Measurements from ENCODE around the gene GPR89B. TPM values are rescaled to one million over a fixed set of nuclear protein-coding genes. Genes with fewer than 3 reads are reported as not detected.
"Not testable (repeated sequence)": the region's sequence is repeated elsewhere in the genome, so short reads cannot be mapped to it uniquely, and the experiment has no call there.

Gene GPR89B
- 24.8 TPM for polyA plus RNA-seq (2013, experiment 1 of 4)
- 28.3 TPM for polyA plus RNA-seq (2013, experiment 2 of 4)
- 19.0 TPM for polyA plus RNA-seq (2013, experiment 3 of 4)
- 24.1 TPM for polyA plus RNA-seq (2013, experiment 4 of 4)

DNA sequence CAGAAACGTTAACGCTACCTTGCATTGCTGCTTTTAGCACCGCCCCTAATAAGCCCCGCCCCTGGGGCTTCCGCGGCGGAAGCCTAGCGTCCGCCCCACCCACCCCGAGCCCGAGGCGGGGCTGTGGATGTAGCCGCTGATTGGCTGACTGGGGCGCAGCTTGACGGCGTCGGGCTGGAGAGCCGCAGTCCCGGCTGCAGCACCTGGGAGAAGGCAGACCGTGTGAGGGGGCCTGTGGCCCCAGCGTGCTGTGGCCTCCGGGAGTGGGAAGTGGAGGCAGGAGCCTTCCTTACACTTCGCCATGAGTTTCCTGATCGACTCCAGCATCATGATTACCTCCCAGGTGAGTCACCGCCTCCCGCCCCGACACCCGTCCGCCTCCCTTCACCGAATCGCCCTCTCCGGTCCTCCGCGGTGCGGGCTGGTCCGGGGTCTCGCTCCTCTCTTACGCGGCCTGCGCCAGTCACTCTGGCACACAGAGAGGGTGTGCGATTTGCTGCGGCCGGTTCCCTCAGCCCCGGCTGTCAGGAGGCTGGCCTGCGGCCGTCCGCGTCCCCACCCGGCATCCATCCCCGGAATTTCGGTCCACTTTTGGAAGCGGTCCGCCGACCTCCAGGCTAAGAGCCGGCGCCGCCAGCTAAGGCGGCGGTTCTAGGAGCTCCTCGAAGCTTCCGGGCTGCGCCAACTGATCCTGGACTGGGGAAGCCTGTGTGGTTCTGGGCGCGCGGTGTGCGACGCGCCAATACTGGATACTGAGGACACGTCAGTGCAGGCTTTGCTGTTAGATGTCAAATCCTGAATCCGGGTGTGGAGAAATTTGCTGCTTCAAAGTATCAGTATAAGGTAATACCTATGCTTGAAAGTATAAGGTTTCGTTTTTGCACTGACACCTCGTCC, at the start of gene GPR89B:
Gene GPR89B, plus strand, starts transcription at position 185 of the 897 bp plus-strand sequence. Its CDS starts 117 bp downstream, at position 302.
- H3K36me3 ChIP-seq (ENCODE audit: control insufficient read depth, insufficient read depth, low read length); H3K9me3 ChIP-seq (ENCODE audit: control insufficient read depth, low read length); H3K27ac ChIP-seq (ENCODE audit: insufficient read depth, low read depth, low read length, poor library complexity, severe bottlenecking); H3K27me3 ChIP-seq (ENCODE audit: control insufficient read depth, insufficient read depth, low read length, poor library complexity, severe bottlenecking); H3K4me1 ChIP-seq (ENCODE audit: control insufficient read depth, insufficient read depth, low read length): not testable (repeated sequence)
- 0 to 1% methylated on average over 44 to 45 of the region's 72 CpGs for WGBS, 2 experiments
- H3K4me3 ChIP-seq (ENCODE audit: insufficient read depth, low read depth, low read length), result peak within 1 kb of the TSS; percentile 56

DNA sequence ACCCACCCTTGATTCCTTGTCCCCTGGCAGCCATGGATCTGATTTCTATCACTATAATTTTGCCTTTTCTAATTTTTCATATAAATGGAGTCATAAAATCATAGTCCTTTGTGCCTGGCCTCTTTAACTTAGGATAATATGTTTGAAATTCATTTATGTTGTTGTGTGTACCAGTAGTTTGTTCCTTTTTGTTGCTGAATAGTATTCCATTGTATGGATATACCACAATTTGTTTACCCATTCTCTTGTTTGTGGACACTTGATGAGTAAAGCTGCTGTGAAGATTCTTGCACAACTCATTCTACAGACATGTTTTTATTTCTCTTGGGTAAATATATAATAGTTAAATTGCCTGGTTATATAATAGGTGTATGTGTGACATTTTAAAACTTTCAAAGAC, 48.3 kb upstream of the GPR89B start:
- no peaks in the 10 kb centered on the region for H3K4me1 ChIP-seq (ENCODE audit: control insufficient read depth, insufficient read depth, low read length)
- no peaks in the 10 kb centered on the region for H3K36me3 ChIP-seq (ENCODE audit: control insufficient read depth, insufficient read depth, low read length)
- no peaks in the 10 kb centered on the region for H3K27me3 ChIP-seq (ENCODE audit: control insufficient read depth, insufficient read depth, low read length, poor library complexity, severe bottlenecking)
- H3K4me3 ChIP-seq (ENCODE audit: insufficient read depth, low read depth, low read length), result no peak overlapping the region
- peaks cover 3% of the 10 kb centered on the region for H3K9me3 ChIP-seq (ENCODE audit: control insufficient read depth, low read length)
- no peak overlapping the region for H3K27ac ChIP-seq (ENCODE audit: insufficient read depth, low read depth, low read length, poor library complexity, severe bottlenecking)

DNA sequence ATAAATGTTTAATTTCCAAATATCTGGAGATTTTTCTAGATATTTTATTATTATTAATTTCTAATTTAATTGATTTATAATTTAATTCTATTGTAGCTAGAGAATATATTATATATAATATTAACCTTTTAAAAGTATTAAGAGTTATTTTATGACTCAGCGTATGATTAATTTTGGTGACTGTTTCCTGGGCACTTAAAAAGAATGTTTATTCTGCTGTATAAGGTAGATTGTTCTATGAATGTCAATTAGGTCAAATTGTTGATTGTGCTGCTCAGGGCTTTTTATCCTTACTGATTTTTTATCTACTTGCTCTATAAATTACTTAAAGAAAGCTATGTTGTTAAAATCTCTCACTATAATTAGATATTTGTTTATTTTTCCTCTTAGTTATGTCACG, 45.7 kb upstream of the GPR89B start:
- Histone ChIP-seq H3K27me3 (ENCODE audit: control insufficient read depth, insufficient read depth, low read length, poor library complexity, severe bottlenecking) (no peaks in the 10 kb centered on the region), H3K4me3 (ENCODE audit: insufficient read depth, low read depth, low read length) (no peak overlapping the region), H3K9me3 (ENCODE audit: control insufficient read depth, low read length) (peaks cover 3% of the 10 kb centered on the region), H3K27ac (ENCODE audit: insufficient read depth, low read depth, low read length, poor library complexity, severe bottlenecking) (no peak overlapping the region), H3K4me1 (ENCODE audit: control insufficient read depth, insufficient read depth, low read length) (no peaks in the 10 kb centered on the region), H3K36me3 (ENCODE audit: control insufficient read depth, insufficient read depth, low read length) (no peaks in the 10 kb centered on the region)
- WGBS, 2 experiments, result 100% methylated on average over 1 of the region's 2 CpGs

DNA sequence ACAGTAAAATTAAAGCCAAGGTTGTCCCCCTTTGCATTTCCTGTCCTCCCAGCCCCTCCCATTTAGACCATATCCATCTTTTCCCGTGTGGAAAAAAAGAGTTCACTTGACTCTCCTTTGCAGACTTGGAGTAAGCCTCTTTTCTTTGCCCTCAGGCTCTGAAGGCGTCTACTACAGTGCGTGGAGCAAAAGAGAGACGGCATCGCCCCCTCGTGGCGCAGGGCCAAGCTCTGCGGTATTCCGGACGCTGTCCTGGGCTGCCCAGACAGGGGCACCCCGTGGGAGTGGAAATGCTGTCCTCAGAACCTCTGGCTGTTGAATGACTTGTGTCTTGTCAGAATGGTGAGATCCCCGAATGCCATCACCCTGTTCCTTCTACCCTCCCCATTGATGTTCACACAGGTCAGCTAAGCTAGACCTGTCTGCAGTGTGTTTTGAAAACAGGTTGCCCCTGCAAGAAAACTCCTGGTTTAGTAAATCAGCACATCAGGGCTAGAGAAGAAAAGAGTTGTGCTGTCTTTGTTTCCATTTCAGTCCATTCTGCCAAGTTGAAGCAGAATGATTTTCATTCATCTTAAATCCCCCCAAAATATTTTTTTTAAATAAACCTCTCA, 37.9 kb upstream of the GPR89B start:
- Histone ChIP-seq H3K9me3 (ENCODE audit: control insufficient read depth, low read length) (no peaks in the 10 kb centered on the region), H3K27me3 (ENCODE audit: control insufficient read depth, insufficient read depth, low read length, poor library complexity, severe bottlenecking) (no peaks in the 10 kb centered on the region), H3K36me3 (ENCODE audit: control insufficient read depth, insufficient read depth, low read length) (no peaks in the 10 kb centered on the region), H3K4me1 (ENCODE audit: control insufficient read depth, insufficient read depth, low read length) (peaks cover 5% of the 10 kb centered on the region), H3K4me3 (ENCODE audit: insufficient read depth, low read depth, low read length) (no peak overlapping the region), H3K27ac (ENCODE audit: insufficient read depth, low read depth, low read length, poor library complexity, severe bottlenecking) (no peak overlapping the region)
- 5 to 6% methylated on average over 12 of the region's 12 CpGs for WGBS, 2 experiments

DNA sequence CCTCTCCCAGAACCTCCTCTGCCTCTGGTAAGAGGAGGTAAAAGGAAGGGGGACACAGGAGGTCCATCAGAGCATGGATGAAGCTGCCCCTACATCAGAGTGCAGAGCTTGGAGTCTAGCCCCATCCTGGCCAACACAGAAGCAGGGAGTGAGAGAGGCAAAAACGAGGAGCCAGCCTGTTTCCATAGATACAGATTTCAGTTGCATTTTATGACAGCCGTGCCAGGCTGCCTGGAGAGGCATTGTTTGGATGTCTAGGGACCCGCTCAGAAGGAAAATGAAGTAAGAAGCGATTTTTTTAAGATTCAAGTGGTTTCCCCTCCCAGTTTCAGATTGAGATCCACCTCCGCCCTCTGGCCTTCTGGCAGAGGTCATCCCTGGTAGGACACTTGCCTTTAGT, 37.1 kb upstream of the GPR89B start:
- Histone ChIP-seq H3K4me1 (ENCODE audit: control insufficient read depth, insufficient read depth, low read length) (peaks cover 5% of the 10 kb centered on the region), H3K4me3 (ENCODE audit: insufficient read depth, low read depth, low read length) (no peak overlapping the region), H3K27me3 (ENCODE audit: control insufficient read depth, insufficient read depth, low read length, poor library complexity, severe bottlenecking) (no peaks in the 10 kb centered on the region), H3K36me3 (ENCODE audit: control insufficient read depth, insufficient read depth, low read length) (no peaks in the 10 kb centered on the region), H3K9me3 (ENCODE audit: control insufficient read depth, low read length) (no peaks in the 10 kb centered on the region), H3K27ac (ENCODE audit: insufficient read depth, low read depth, low read length, poor library complexity, severe bottlenecking) (no peak overlapping the region)
- 88 to 91% methylated on average over 5 of the region's 5 CpGs for WGBS, 2 experiments

DNA sequence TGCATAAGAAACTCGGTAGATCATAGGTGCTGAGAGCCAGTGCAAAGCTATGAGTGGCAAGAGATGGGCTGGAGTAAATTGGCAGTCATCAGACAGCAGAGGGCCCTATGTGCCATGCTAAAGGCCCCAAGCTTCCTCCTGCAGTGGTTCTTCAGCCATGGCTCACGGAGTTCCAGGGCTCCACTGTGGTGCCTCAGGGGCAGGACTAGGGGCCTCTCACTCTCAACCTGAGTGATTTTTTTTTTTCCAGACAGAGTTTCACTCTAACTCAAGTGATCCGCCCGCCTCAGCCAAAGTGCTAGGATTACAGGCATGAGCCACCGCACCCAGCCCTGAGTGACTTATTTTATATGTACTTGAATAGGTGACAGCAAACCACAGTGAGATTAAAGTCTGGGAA, 36.0 kb upstream of the GPR89B start:
- no peaks in the 10 kb centered on the region for H3K36me3 ChIP-seq (ENCODE audit: control insufficient read depth, insufficient read depth, low read length)
- H3K4me1 ChIP-seq (ENCODE audit: control insufficient read depth, insufficient read depth, low read length), result peaks cover 5% of the 10 kb centered on the region
- WGBS, 2 experiments, result 77 to 82% methylated on average over 5 of the region's 5 CpGs
- no peaks in the 10 kb centered on the region for H3K27me3 ChIP-seq (ENCODE audit: control insufficient read depth, insufficient read depth, low read length, poor library complexity, severe bottlenecking)
- H3K4me3 ChIP-seq (ENCODE audit: insufficient read depth, low read depth, low read length), result no peak overlapping the region
- no peaks in the 10 kb centered on the region for H3K9me3 ChIP-seq (ENCODE audit: control insufficient read depth, low read length)
- no peak overlapping the region for H3K27ac ChIP-seq (ENCODE audit: insufficient read depth, low read depth, low read length, poor library complexity, severe bottlenecking)

DNA sequence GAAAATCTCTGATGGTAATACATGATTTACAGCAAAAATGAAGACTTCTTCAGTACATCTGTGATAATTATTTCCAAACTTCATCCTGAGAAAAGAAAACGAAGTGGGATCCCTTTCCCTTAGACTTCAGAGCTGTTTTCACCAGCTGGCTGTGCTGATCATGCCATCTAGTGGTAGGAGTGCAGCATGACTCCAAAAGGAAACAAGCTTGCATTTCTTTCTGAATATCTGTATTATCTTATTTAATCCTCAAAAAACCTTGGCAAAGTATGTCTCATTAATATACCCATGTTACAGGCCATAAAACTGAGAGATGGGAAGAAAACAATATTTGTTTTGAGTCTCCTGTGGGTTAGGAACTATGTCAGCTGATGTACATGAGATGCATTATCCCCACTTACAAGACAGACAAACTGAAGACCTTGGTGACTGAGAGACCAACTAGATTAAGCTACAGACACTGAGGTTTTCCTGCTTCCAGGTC, 35.4 kb upstream of the GPR89B start:
- Histone ChIP-seq H3K27ac (ENCODE audit: insufficient read depth, low read depth, low read length, poor library complexity, severe bottlenecking) (no peak overlapping the region), H3K36me3 (ENCODE audit: control insufficient read depth, insufficient read depth, low read length) (no peaks in the 10 kb centered on the region), H3K4me1 (ENCODE audit: control insufficient read depth, insufficient read depth, low read length) (peaks cover 5% of the 10 kb centered on the region), H3K27me3 (ENCODE audit: control insufficient read depth, insufficient read depth, low read length, poor library complexity, severe bottlenecking) (no peaks in the 10 kb centered on the region), H3K9me3 (ENCODE audit: control insufficient read depth, low read length) (no peaks in the 10 kb centered on the region), H3K4me3 (ENCODE audit: insufficient read depth, low read depth, low read length) (no peak overlapping the region)
- WGBS, 2 experiments, result 7 to 33% methylated on average over 1 of the region's 1 CpG

DNA sequence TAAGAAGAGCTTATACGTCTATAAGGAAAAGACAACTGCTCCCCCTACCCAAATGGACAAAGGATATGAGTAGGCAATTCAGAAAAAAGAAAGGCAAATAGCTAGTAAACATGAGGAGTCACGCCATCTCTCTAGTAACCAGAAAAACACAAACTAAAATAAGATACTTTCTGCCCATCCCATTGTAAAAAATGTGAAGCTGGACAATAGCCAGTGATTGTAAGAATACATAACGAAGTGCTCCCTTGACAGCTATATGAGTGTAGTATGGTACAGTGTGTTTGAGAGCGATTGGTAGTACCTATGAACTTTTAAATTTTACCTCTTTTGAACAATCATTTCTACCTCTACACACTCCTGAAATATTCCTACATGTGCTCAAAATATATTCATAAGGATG, 33.1 kb upstream of the GPR89B start:
- Histone ChIP-seq H3K4me3 (ENCODE audit: insufficient read depth, low read depth, low read length) (no peak overlapping the region), H3K36me3 (ENCODE audit: control insufficient read depth, insufficient read depth, low read length) (no peaks in the 10 kb centered on the region), H3K9me3 (ENCODE audit: control insufficient read depth, low read length) (no peaks in the 10 kb centered on the region), H3K27ac (ENCODE audit: insufficient read depth, low read depth, low read length, poor library complexity, severe bottlenecking) (no peak overlapping the region), H3K27me3 (ENCODE audit: control insufficient read depth, insufficient read depth, low read length, poor library complexity, severe bottlenecking) (no peaks in the 10 kb centered on the region), H3K4me1 (ENCODE audit: control insufficient read depth, insufficient read depth, low read length) (peaks cover 5% of the 10 kb centered on the region)
- 92 to 100% methylated on average over 1 to 3 of the region's 4 CpGs for WGBS, 2 experiments

DNA sequence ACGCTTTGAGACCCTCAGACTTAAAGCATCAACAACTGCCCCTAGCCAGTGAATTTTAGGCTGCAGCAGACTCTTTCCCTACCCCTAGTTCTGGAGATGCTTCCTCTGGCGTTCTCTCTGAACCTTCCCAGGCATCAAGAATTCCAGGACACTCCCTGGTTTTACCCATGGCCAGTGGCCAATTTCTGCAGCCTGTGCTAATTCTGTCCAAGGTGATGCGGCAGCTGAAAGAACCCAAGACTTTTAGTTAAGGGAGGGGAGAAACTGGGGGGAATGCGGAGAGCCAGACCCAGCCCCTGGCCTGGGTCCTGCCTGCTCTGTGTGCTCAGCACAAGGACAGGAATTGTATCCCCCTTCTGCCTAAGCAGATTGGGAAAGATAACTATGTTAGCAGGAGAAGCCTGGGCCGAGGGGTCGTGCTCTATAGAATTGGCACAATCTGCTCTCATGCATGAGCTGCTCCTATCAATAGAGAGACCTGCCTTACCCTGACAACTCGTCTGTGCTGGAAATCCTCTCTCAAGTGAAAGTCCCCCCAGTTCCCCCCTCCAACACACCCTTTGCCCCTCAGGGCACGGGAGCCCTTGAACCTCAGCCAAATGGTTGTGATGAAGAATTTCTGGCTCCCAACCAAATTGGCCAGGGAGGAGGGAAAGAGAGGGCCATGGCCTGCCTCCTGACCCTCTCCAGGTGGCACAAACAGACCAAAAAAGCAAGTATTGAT, 31.0 kb upstream of the GPR89B start:
- H3K27ac ChIP-seq (ENCODE audit: insufficient read depth, low read depth, low read length, poor library complexity, severe bottlenecking), result no peak overlapping the region
- H3K27me3 ChIP-seq (ENCODE audit: control insufficient read depth, insufficient read depth, low read length, poor library complexity, severe bottlenecking), result no peaks in the 10 kb centered on the region
- no peak overlapping the region for H3K4me3 ChIP-seq (ENCODE audit: insufficient read depth, low read depth, low read length)
- no peaks in the 10 kb centered on the region for H3K36me3 ChIP-seq (ENCODE audit: control insufficient read depth, insufficient read depth, low read length)
- H3K9me3 ChIP-seq (ENCODE audit: control insufficient read depth, low read length), result no peaks in the 10 kb centered on the region
- peaks cover 4% of the 10 kb centered on the region for H3K4me1 ChIP-seq (ENCODE audit: control insufficient read depth, insufficient read depth, low read length)
- WGBS, 2 experiments, result 66 to 70% methylated on average over 8 of the region's 8 CpGs

DNA sequence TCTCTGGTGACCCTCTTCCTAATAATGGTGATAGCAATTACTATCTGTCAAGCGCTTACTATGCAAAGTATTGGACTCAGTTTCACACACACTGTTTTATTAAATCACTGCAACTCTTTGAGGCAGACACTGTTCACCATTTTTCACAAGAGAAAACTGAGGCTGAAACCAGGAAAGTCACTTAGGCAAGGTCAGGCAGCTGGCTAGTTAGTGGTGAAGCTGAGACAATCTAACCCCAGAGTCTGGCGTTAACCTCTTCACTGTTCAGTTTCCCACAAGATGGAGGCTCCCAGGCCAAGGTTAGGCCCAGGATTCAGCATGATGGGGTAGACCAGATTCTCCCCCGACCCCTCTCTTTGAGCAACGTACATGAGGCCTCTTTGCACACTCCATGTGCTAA, 30.4 kb upstream of the GPR89B start:
- Histone ChIP-seq H3K36me3 (ENCODE audit: control insufficient read depth, insufficient read depth, low read length) (no peaks in the 10 kb centered on the region), H3K4me1 (ENCODE audit: control insufficient read depth, insufficient read depth, low read length) (no peaks in the 10 kb centered on the region), H3K27me3 (ENCODE audit: control insufficient read depth, insufficient read depth, low read length, poor library complexity, severe bottlenecking) (no peaks in the 10 kb centered on the region), H3K27ac (ENCODE audit: insufficient read depth, low read depth, low read length, poor library complexity, severe bottlenecking) (no peak overlapping the region), H3K9me3 (ENCODE audit: control insufficient read depth, low read length) (no peaks in the 10 kb centered on the region), H3K4me3 (ENCODE audit: insufficient read depth, low read depth, low read length) (no peak overlapping the region)
- 93 to 94% methylated on average over 4 of the region's 4 CpGs for WGBS, 2 experiments

Measured in ectodermal cell (in vitro differentiated cells).